ENCODE results near the gene GAPT. TPM values are rescaled to one million over a fixed set of nuclear protein-coding genes. Genes with fewer than 3 reads are reported as not detected.
"Not testable (repeated sequence)": the region's sequence is repeated elsewhere in the genome, so short reads cannot be mapped to it uniquely, and the experiment has no call there.

The GAPT gene
- total RNA-seq, 3 donors from 2014 or later: 0.17 to 0.98 (median 0.43) TPM

- ATAC-seq: no peak
- intact Hi-C loops (cut with DNase I, micrococcal nuclease): no loop called here
- Histone ChIP-seq H3K4me1 (ENCODE audit: low read depth) (no peaks in the 10 kb centered on the region), H3K36me3 (ENCODE audit: low read depth) (no peaks in the 10 kb centered on the region), H3K4me3 (no peak overlapping the region), H3K9me3 (peaks cover 20% of the 10 kb centered on the region)
- no peak for DNase-seq
- TF ChIP-seq CTCF (IDR thresholded peaks at IDR 0.05): no peak
Measured at GRCh38 chr5:58517198-58517597, 26.0 kb downstream of the GAPT start.

- DNase-seq (no peak), ATAC-seq (no peak)
- H3K4me3 ChIP-seq: no peak overlapping the region
- intact Hi-C loops (cut with DNase I, micrococcal nuclease): no loop called here
- H3K9me3 ChIP-seq: no peaks in the 10 kb centered on the region
- TF ChIP-seq CTCF (IDR thresholded peaks at IDR 0.05): no peak
- H3K4me1 ChIP-seq (ENCODE audit: low read depth): no peaks in the 10 kb centered on the region
- H3K36me3 ChIP-seq (ENCODE audit: low read depth): no peaks in the 10 kb centered on the region
Measured at GRCh38 chr5:58523956-58524355, 32.7 kb downstream of the GAPT start.

- Histone ChIP-seq H3K36me3 (ENCODE audit: low read depth) (no peaks in the 10 kb centered on the region), H3K4me3 (no peak overlapping the region), H3K9me3 (no peaks in the 10 kb centered on the region), H3K4me1 (ENCODE audit: low read depth) (no peaks in the 10 kb centered on the region)
- DNase-seq: no peak
- ATAC-seq: no peak
- no peak for TF ChIP-seq CTCF (IDR thresholded peaks at IDR 0.05)
- intact Hi-C loops (cut with DNase I, micrococcal nuclease): no loop called here
Measured at GRCh38 chr5:58524571-58524970, 33.3 kb downstream of the GAPT start.

GRCh38 chr5:58530942-58531490 lies 39.8 kb downstream of the GAPT start:
- no peak overlapping the region for H3K4me3 ChIP-seq
- H3K36me3 ChIP-seq (ENCODE audit: low read depth): no peaks in the 10 kb centered on the region
- no peak for ATAC-seq
- TF ChIP-seq CTCF (IDR thresholded peaks at IDR 0.05): no peak
- intact Hi-C loops (cut with DNase I, micrococcal nuclease): no loop called here
- H3K9me3 ChIP-seq: peaks cover 4% of the 10 kb centered on the region
- H3K4me1 ChIP-seq (ENCODE audit: low read depth): no peaks in the 10 kb centered on the region
- DNase-seq: no peak

GRCh38 chr5:58541935-58542334 lies 50.7 kb downstream of the GAPT start:
- DNase-seq; H3K9me3 ChIP-seq; H3K4me3 ChIP-seq; H3K4me1 ChIP-seq (ENCODE audit: low read depth); H3K36me3 ChIP-seq (ENCODE audit: low read depth); intact Hi-C loops (cut with DNase I, micrococcal nuclease); ATAC-seq: not testable (repeated sequence)

GRCh38 chr5:58542709-58543108 lies 51.5 kb downstream of the GAPT start:
- intact Hi-C loops (cut with DNase I, micrococcal nuclease): no loop called here
- ATAC-seq: no peak
- H3K36me3 ChIP-seq (ENCODE audit: low read depth): no peaks in the 10 kb centered on the region
- no peak for TF ChIP-seq CTCF (IDR thresholded peaks at IDR 0.05)
- H3K4me3 ChIP-seq: no peak overlapping the region
- no peaks in the 10 kb centered on the region for H3K4me1 ChIP-seq (ENCODE audit: low read depth)
- DNase-seq: no peak
- no peaks in the 10 kb centered on the region for H3K9me3 ChIP-seq
